Ramos (cell line): ENCODE results near the gene TFAP2E.

Source experiments
- in situ Hi-C: fragments of 300-500 bp; cut with MboI; formaldehyde crosslinking; loops from one replicate; pipeline ENCODE4 v1.14.3; 2022; ENCODE audit warnings: low sequenced_read_pairs; ENCODE audit not compliant: unreplicated experiment

The TFAP2E gene

DNA sequence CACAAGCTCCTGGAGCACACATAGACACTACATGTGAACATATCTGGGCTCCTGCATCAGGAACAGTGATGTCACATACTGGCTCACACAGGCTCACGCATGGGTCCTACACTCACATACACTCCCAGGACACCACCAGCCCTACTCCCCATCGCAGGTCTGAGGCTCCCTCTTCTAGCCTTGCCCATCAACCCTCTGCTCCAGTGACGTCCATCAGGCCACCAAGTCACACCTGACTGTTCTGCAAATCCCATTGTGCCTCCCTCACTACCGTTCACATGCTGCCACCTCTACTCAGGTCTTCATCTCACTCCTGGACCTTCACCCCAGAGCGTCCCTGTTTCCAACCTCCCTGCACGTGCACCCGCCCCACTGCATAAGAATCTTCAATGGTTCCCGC is 18.1 kb downstream of the TFAP2E start:
- in situ Hi-C loops = no loop called here

DNA sequence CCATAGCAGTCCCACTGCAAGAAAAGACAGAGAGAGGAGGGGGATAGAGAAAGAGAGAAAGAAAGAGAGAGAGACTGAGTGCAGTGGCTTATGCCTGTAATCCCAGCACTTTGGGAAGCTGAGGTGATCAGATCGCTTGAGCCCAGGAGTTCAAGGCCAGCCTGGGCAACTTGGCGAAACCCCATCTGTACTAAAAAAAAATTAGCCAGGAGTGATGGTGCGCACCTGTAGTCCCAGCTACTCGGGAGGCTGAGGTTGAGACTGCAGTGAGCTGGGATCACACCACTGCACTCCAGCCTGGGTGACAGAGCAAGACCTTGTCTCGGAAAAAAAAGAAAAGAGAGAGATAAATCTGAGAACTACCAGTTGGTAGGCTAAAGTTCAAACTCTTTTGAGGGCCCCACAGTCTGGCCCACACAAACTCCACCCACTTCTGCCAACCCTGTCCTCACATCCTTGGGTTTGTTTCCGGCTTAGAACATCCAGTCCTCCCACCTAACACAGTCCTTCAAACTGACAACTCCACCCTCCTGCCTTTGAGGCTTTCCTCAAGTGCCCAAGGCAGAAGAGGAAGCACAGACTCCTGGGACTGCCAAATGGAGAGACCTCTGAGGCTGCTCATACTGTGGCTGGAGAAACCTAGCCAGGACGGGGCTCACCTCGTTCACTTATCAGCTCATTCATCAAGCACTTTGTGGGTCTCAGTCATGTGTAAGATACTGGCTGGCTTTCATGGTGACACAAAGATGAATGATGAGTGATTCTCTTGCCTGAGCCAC is 20.1 kb downstream of the TFAP2E start:
- in situ Hi-C loops = no loop called here

DNA sequence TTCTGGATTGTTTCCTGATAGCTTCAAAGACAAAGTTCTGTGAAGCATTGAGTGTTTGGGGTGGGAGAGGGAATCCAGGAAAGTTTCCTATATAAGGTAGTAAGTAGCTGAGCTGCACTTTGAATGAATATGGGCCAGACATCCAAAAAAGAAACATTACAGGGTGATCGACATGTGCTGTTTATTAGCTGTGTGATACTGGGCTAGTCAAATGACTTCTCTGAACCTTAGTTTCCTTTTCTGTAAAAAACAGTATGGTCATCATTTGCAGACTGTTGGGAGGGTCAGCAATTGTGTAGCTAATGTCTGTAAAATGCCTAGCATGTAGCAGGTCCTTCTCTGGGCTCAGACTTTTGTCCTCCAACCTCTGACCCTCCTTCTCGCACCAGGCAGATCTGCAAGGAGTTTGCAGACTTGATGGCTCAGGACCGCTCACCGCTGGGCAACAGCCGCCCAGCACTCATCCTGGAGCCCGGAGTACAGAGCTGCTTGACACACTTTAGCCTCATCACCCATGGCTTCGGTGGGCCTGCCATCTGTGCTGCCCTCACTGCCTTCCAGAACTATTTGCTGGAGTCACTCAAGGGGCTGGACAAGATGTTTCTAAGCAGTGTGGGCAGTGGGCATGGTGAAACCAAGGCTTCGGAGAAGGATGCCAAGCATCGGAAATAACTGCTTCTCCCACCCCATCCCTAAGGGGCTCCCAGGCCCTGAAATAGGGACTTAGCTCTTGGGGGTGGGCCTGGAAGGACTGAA is 21.1 kb downstream of the TFAP2E start:
- in situ Hi-C loops = no loop called here

DNA sequence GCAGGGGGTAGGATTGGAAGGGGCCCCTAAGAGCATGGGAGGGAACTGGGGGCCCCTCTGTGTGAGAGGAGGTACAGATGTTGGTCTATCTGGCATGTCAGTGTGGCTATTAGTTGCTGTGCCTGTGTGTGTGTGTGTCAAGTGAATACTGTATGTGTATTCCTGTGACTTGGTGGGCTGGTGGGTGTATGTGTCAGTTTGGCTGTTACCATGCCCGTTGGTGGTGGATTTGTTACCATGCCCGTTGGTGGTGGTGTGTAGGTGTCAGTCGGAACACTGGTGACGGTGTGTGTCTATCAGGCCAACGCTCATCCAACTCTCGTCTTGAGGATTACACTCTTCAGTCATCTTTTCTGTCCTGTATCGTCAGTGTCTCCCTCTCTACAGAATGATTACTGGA is 22.6 kb downstream of the TFAP2E start:
- in situ Hi-C loops = no loop called here

DNA sequence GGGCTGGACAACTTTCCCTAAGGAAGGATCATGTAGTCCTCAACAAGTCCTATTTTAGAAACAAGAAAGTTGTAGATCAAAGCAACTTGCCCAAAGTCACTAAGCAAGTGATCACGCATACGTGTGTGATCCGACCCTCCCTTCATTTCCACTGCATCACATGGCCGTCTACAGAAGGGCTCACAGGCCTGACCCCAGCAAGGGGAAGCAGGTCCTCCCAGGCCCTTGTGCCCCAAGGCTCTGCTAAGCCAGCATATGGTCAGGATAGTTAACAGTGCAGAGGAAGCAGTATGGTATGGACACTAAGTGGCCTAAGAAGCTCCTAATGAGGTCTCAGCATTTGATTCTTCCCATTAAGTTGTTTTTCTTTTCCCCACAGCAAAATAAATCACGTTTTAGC is 24.8 kb downstream of the TFAP2E start:
- in situ Hi-C loops = no loop called here

DNA sequence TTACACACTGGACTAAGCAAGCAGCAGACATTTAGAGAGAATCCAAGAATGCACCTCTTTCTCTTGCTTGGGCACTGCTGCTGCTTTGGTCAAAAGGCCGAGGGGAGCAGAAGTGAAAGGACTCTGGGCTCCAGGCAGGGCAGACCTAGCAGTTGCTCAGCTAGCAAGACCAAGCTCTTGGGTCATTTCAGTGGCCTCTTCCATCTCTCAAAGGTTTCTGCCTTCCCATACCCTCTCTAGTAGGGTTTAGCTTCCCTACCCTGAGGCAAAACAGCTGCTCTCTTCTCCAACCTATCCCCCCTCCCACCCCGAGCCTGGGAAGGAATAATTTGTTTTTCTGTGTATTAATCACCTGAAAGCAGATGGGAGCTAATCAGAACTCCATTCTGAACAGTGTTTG is 25.8 kb downstream of the TFAP2E start:
- in situ Hi-C loops = no loop called here

DNA sequence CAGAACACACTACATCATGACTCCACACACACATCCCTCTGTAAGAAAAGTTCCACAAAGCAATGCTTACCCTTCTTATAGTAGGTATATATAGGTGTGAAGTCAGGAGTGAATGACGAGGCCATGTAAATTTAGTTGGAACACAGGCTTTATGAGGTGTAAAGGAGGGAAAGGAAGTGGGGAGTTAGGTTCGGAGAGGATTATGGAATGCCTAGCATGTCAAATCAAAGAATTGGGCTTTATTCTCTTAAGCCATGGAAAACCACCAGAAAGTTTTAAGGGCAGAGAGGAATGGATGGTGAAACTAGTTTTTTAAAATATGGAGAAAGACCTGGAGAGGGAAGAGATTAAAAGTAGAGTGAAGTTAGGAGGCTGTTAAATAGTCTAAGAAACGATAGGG is 26.3 kb downstream of the TFAP2E start:
- in situ Hi-C loops = no loop called here

DNA sequence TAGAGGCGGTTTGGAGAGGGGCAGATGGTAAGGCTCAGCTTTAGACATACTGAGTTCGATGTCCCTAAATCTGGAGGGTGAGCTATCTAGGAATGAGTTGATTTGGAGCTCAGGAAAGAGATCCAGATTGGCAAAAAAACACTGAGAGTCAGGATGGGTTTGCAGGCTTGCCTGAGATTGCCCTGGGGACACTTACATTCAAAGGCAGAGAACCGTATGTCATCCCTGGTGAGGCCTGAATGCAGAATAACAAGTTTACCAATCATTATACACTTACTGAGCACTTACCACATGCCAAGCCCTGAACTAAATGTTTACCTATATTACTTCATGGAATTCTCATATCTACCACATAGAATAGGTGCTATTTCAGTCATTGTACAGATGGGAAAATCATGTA is 27.5 kb downstream of the TFAP2E start:
- in situ Hi-C loops = no loop called here

DNA sequence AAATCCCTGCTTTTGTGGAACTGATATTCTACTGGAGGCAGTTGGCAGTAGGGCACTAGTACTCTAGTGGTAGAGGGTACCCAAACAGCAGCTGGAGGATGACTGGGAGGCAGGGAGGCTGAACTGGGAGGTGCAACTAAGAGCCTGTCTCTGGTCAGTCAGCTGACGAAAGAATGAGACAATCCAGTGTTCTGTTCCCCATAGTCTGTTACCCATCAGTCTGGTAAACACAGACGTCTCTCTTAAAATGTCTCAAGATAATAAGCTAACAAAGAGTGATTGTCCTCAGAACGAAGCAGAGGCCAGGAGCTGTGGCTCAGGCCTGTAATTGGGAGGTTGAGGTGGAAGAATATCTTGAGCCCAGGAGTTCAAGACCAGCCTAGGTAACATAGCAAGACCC is 30.4 kb downstream of the TFAP2E start:
- in situ Hi-C loops = no loop called here

DNA sequence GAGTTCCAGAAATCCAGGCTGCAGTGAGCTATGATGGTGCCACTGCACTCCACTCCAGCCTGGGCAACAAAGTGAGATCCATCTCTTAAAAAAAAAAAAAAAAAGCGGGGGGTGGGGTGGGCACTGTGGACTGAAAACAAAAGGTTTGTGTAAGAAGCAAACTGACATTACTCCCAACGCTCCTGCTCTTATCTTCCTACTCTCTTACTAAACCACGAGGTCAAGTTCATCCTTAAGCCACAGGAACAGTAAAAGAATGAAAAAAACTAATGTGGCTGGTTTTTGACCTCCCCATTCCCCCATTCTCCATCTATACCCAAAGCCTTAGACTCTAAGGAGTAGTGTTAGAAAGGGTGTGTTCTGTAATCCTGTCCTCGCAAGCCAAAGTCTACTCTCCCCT is 30.8 kb downstream of the TFAP2E start:
- in situ Hi-C loops = no loop called here

DNA sequence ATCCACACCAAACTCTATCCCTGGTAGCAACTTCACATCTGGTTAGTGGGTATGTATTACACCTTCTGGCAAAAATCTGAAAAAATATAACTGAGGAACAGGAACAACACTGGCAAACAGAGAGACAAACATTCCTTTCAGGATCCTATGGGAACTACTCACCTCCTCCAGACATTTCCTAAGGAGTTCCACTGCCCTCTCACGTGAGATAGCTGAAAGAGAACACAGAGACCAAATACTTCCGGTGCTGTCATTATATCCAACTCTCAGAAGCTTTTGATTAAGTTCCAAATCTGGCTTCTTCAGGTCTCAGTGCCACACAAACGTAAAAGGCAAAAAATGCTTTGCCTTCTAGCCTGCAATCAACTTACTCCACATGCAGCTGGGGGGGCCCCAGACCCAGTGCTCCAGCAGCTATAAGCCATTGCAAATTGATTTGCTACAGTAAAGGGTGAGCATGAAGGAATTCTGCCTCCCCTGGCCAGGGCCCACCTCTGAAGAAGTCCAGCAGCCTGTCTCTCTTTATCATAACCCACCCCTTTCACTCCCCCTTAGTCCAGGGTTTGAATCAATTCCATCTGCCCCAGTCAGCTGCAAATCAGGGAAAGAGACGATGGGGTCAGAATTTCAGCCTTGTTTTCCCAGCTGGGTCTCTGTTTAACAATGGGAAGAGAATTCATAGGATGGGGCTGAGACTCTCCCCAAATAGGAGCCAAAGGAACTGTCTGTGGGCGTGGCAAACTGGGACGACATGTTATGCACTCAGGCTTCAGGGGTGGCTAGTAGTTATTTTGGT is 32.2 kb downstream of the TFAP2E start:
- in situ Hi-C loops = no loop called here

DNA sequence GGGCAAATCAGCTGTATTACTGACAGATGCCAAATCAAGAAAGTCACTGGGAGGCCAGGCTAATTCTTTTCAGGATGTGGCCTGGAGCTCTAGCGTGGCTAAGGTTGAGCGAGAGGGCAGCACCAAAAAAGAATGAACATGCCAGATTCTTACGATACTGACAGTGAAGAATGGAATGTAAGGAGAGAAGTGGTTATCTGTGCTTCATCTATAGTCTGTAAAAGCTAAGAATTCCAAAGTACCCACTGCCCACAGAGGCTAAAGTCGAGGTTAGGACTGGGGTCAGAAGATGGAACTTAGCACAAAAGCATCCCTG is 32.7 kb downstream of the TFAP2E start:
- in situ Hi-C loops = no loop called here

DNA sequence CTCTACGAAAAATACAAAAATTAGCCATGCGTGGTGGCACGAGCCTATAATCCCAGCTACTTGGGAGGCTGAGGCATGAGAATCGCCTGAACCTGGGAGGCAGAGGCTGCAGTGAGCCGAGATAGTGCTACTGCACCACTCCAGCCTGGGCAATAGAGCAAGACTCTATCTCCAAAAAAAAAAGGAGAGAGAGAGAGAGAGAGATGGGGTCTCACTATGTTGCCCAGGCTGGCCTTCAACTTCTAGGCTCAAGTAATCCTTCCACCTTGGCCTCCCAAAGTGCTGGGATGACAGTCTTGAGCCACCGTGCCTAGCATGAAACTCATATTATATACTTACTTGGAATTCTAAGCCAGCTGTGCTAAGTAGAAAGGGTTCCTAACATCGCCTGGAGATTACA is 38.5 kb downstream of the TFAP2E start:
- in situ Hi-C loops = no loop called here

DNA sequence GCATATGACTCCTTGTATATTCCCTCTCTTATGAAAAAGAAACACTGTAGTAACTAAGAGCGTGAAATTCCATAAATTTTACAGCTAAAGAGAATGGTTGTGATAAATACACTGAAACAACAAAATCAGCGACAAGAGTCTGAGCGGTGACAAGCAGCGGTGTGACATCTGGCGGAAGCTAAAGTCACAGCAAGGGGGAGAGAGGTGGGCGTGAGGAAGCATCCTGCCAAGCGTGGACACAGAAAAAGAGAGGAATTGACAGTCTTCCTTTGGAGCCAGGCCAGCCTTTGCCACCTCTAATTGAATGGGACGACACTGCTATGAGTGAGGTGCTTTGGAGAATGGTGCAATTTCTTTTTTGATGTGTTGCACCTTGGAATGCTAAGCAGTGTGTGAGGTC is 42.3 kb downstream of the TFAP2E start:
- in situ Hi-C loops = no loop called here

DNA sequence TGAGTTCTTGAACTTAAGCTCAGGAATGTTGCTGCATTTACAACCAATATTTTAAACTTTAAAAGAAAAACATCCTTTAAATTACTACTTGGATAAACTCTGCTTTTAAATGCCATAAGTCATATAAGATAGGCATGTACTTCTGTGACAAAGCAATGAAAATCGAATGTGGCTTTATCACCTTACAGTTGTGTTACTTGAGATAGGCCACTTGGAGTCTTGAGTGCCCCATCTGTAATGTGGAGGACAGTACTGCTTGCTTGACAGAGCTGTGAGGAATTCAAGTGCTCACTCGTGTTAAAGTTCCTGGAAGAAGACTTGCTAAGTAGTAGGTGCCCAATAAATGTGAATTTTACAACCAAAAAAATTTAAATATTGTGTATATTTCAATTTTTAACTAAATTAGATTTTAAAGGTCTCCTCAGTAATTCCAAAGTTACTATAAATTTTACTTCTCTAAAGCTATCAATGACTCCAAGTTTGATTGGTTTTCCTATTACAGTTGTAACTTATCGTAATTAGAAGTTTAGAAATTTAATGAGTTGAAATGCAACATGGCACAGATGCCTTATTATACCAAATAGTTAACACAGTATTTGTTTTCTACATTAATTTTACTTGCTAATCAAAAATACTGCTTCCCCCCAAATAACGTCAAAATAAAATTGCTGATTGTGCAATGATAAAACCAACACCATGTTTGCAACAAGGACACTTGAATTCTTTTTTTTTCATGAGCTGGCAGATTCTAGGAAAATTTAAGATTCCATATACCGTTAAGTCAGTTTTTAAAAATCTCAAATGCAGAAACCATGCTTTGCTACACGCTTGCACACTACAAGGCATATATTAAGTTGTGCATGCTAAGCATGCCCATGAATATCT is 46.4 kb downstream of the TFAP2E start:
- in situ Hi-C loops = no loop called here

DNA sequence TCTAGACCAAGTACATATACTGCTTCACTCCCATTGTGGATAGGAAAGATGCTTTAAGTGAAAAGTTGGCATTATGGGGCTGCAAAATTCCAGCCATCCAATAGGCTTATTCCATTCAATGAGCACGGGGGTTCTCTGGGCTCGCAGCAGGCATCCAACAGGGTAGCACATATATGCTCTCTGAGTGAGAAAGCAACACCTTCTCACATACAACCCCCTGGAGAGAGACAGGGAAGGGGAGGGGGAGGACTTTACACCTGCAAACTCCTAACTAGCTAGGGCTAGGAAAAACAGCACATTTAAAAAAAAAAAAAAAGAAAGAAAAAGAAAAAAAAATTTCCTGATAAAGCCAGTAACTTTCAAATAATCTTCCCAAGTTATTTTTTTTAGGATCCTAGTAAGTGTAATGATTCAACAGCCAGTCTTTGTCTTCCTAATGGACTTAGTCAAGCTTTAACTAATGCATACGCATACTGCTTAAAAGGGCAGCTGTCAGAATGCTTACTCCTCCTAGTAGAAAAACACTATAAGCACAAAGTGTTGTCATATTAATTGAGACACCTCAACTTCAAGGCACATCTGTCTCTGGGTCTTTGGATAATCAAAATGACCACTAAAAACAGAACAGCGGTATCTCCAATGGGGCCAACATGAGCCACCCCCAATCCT is 49.5 kb downstream of the TFAP2E start:
- in situ Hi-C loops = no loop called here

DNA sequence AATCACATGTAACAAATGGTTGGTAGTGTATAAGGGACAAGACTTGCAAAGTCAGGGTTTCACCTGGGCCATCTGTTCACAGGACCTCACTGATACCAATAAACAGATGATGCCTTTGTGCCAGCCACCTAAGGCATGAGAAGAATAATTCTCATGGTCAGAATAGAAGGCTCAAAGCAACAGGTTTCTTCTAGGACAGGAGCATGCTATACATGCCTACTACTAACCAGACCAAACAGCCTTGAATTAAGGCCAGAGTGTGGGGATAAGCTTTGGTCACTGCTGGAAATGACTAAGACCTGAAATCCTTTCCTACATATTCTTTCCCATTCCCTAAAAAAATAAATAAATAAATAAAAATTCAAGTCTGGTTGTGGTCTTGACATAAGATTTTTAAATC is 50.7 kb downstream of the TFAP2E start:
- in situ Hi-C loops = no loop called here

DNA sequence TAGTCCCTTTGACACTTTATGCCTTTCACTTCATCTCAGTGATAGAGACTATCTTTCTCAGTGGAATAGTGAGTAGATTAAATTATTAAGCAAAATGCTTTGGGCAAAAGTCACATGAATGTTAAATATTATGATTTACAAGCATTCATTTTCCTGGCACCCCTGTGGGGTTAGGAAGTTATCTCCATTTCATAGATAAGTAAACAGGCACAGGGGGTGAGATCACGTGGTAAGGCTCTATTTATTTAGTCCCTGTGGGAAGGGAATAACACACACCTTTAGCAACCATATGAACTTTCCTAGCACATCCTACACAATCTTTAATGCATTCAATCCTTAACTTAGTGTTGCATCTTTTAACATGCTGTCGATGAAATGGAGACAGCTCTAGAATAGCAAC is 55.9 kb downstream of the TFAP2E start:
- in situ Hi-C loops = no loop called here

DNA sequence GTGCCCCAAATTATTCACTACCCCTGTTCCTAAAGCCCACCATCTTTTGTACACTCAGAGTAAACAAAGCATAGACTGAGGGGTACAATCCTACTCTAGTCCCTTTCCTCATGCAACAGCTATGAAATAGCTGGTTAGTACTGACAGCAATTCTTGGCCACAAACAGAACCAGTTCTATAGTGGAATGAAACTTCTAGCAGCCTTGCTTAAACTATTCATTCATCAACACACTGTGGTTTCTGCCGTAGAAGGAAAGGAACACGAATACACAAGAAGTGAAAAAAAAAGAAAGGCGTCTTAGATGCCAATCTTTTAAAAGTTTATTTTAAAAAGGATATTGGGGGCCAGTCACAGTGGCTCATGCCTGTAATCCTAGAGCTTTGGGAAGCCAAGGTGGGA is 58.3 kb downstream of the TFAP2E start:
- in situ Hi-C loops = no loop called here

DNA sequence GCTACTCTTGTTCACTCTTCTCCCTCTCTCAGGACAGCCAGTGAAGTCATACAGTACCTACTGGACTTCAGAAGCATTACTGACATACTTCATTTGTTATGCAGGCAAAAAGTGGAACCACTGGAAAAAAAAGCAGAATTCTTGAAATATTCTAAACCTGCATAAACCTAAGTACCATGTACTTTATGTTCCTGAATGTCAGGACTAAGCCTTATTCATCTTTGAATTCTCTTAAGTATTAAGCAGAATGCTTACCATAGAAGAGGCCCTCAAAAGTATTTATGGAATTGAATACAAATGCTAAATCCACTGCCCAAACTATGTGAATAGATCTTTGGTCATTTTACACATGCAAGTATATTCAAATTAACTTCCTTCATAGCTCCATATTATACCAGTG is 60.4 kb downstream of the TFAP2E start:
- in situ Hi-C loops = no loop called here
